Left lung (tissue), 10 donors: ENCODE results near the gene TLR4. TPM values are rescaled to one million over a fixed set of nuclear protein-coding genes. Genes with fewer than 3 reads are reported as not detected.
A peak's percentile ranks its signal among the peaks of the same experiment; 100 is the strongest.

Experiments
- ATAC-seq: fragments of 200-7000 bp; cut with Tn5 transposase; one replicate; pipeline ENCODE4 v1.9.1; 2020; ENCODE audit warnings: moderate library complexity
- DNase-seq, 4 donors: peaks; one replicate each; pipeline ENCODE4 v3.0.0-alpha.2; 2013 to 2020
- H3K27ac ChIP-seq, 2 donors: fragments of 200-600 bp; sonication (generic) in 1 of 2; one replicate each; pipeline versions ENCODE4 v1.5.0 to v1.8.0; 2020 to 2021
- H3K27me3 ChIP-seq, 2 donors: fragments of 200-600 bp; sonication (generic) in 1 of 2; one replicate each; pipeline versions ENCODE4 v1.5.0 to v1.8.0; 2020 to 2021
- H3K36me3 ChIP-seq, 2 donors: fragments of 200-600 bp; sonication (generic) in 1 of 2; one replicate each; pipeline versions ENCODE4 v1.5.0 to v1.8.0; 2020 to 2021
- H3K4me1 ChIP-seq, 2 donors: fragments of 200-600 bp; one replicate each; pipeline ENCODE4 v1.8.0; 2021
- H3K4me3 ChIP-seq, 2 donors: fragments of 200-600 bp; sonication (generic) in 1 of 2; one replicate each; pipeline versions ENCODE4 v1.5.0 to v1.8.0; 2020 to 2021; ENCODE audit warnings: mild to moderate bottlenecking in 1 of 2
- H3K9me3 ChIP-seq, 2 donors: fragments of 200-600 bp; sonication (generic) in 1 of 2; one replicate each; pipeline versions ENCODE4 v1.5.0 to v1.8.0; 2020 to 2021
- CTCF ChIP-seq, 2 donors: fragments of 200-600 bp; sonication (generic) in 1 of 2; IDR thresholded peaks; one replicate each; pipeline versions ENCODE4 v1.5.0 to v1.8.0; 2021; ENCODE audit warnings: antibody characterized with exemption in 2 of 2
- intact Hi-C, 2 donors: fragments of 100-400 bp; cut with DNase I; formaldehyde crosslinking; loops; one replicate each; pipeline versions ENCODE4 v1.11.2 to v1.14.2; 2022
- polyA plus RNA-seq, 6 donors: library from polyadenylated mRNA; unstranded; fragments of 120-200 nt; gene quantifications; one replicate each; pipeline ENCODE4 v1.2.1, GENCODE V29; 2013; ENCODE audit not compliant: insufficient read length in 6 of 6
- total RNA-seq, 2 donors: library from RNA; stranded (reverse); fragmentation: NEBNext Ultra II Directional; extraction: Animal tissue kit (Norgen Biotek cat#: 25700); gene quantifications; one replicate each; pipeline ENCODE4 v1.2.1, GENCODE V29; 2021
- donor health status: DM: no; HTN: yes; CAD: no.
- donor health status: DM: no; HTN: no; CAD: no.

TLR4 gene
- total and polyA plus RNA-seq, 8 donors = 7.9 to 62.1 (median 11.0) TPM

GRCh38 chr9:117696154-117696553 is 8.0 kb upstream of the TLR4 start:
- no peaks in the 10 kb centered on the region for H3K36me3 ChIP-seq
- H3K9me3 ChIP-seq = no peaks in the 10 kb centered on the region
- H3K4me1 ChIP-seq = peaks cover 0 to 10% of the 10 kb centered on the region in 2 donors
- intact Hi-C loops = no loop called here
- DNase-seq (peak in 1 of 4 donors; percentile 5), ATAC-seq (no peak)
- no peak overlapping the region for H3K4me3 ChIP-seq
- no peaks in the 10 kb centered on the region for H3K27me3 ChIP-seq
- no peak for TF ChIP-seq CTCF (IDR thresholded peaks at IDR 0.05)
- peak overlapping the region in 1 of 2 donors; percentile 78 for H3K27ac ChIP-seq

GRCh38 chr9:117697046-117697445 is 7.2 kb upstream of the TLR4 start:
- Histone ChIP-seq H3K4me3 (no peak overlapping the region), H3K27ac (peak overlapping the region in 1 of 2 donors; percentile 78), H3K27me3 (no peaks in the 10 kb centered on the region), H3K36me3 (no peaks in the 10 kb centered on the region), H3K4me1 (peaks cover 0 to 12% of the 10 kb centered on the region in 2 donors), H3K9me3 (no peaks in the 10 kb centered on the region)
- DNase-seq (no peak), ATAC-seq (no peak)
- no peak for TF ChIP-seq CTCF (IDR thresholded peaks at IDR 0.05)
- intact Hi-C loops = no loop called here

- ATAC-seq (peak; percentile 17), DNase-seq (no peak)
- Histone ChIP-seq H3K27me3 (no peaks in the 10 kb centered on the region), H3K9me3 (no peaks in the 10 kb centered on the region), H3K4me1 (peaks cover 0 to 33% of the 10 kb centered on the region in 2 donors), H3K36me3 (peaks cover 0 to 5% of the 10 kb centered on the region in 2 donors), H3K27ac (peak overlapping the region; percentile 69 to 96), H3K4me3 (peak overlapping the region in 1 of 2 donors; percentile 52)
- TF ChIP-seq CTCF (IDR thresholded peaks at IDR 0.05) = no peak
- intact Hi-C loops = no loop called here
These were observed 666 bp upstream of the TLR4 start for GRCh38 chr9:117703537-117703936.

GRCh38 chr9:117704597-117704996 is 394 bp downstream of the TLR4 start:
- DNase-seq = no peak
- Histone ChIP-seq H3K9me3 (no peaks in the 10 kb centered on the region), H3K4me1 (peaks cover 0 to 43% of the 10 kb centered on the region in 2 donors), H3K4me3 (peak overlapping the region; percentile 32 to 52), H3K27ac (peak overlapping the region; percentile 69 to 96), H3K36me3 (peaks cover 0 to 16% of the 10 kb centered on the region in 2 donors), H3K27me3 (no peaks in the 10 kb centered on the region)
- peak; percentile 7 for ATAC-seq
- intact Hi-C loops = no loop called here
- TF ChIP-seq CTCF (IDR thresholded peaks at IDR 0.05) = no peak

- Histone ChIP-seq H3K9me3 (no peaks in the 10 kb centered on the region), H3K36me3 (peaks cover 0 to 24% of the 10 kb centered on the region in 2 donors), H3K27me3 (no peaks in the 10 kb centered on the region), H3K27ac (peak overlapping the region; percentile 69 to 96), H3K4me1 (peaks cover 0 to 49% of the 10 kb centered on the region in 2 donors), H3K4me3 (peak overlapping the region; percentile 32 to 52)
- no peak for TF ChIP-seq CTCF (IDR thresholded peaks at IDR 0.05)
- intact Hi-C loops = no loop called here
- ATAC-seq (no peak), DNase-seq (no peak)
These were observed 1.2 kb downstream of the TLR4 start for GRCh38 chr9:117705386-117705785.
